Skin of body (tissue), 2 donors: Measurements from ENCODE around the gene PDIA4. TPM values are rescaled to one million over a fixed set of nuclear protein-coding genes. Genes with fewer than 3 reads are reported as not detected.
A peak's percentile ranks its signal among the peaks of the same experiment; 100 is the strongest.
"Not testable (repeated sequence)": the region's sequence is repeated elsewhere in the genome, so short reads cannot be mapped to it uniquely, and the experiment has no call there.

ENCODE experiments used
- DNase-seq: peaks from one replicate; lab custom pipeline; 2025; lab: John Stamatoyannopoulos, UW
- total RNA-seq: library from RNA; depleted of rRNA; stranded (reverse); fragments of >200 nt; gene quantifications from one replicate; pipeline ENCODE4 v1.2.3, GENCODE V29; 2014

The PDIA4 gene
- total RNA-seq, 1 donor from 2014 or later: 72.3 TPM

DNA sequence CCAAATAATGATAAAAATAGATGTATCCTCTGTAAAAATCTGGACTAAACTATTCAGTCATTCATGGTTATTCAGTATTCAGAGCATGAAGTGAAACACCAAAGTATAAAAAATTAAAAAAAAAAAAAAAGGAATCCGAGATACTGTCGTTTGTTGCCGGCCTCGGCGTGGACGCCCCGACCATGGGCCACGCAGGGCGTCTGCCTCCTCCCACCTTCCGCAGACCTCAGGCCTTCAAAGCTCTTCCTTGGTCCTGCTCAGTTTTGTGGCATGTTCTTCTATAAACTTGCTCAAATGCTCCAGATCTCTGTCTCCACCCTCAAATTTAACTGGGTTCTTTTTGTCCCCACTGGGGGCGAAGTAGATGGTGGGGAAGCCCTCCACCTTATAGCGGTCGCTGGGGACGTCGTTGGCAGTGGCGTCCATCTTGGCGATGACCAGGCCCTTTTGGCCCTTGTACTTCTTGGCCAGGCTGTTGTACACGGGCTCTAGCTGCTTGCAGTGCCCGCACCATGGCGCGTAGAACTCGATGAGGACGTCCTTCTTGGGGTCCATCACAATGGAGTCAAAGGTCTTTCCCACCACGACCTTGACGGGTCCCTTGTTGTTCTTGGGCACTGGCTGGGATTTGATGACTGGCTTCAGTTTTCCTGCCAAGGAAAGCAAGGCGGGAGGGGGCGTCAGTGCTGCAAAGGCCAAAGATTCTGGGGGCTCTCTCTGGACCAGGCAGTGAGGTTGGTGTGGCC lies 24.6 kb downstream of the PDIA4 start:
- no peak for DNase-seq

DNA sequence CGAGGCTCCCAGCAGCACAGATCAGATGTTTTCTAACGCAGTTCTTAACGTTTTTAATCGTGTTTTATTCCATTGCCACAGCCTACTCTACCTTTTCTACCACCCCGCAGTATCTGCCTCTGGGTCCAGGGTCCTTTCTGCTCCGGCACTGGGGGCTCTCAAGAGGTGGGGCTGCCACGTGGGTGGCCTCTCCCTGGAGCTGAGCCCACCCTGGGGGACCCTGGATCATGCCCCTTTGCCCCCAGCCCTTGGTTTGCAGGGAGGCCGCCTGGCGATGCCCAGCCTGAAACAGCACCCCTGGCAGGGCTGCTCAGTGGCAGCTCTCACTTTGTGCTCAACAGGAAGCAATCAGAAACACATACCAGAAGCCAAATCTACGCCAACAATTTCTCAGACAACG lies 25.3 kb downstream of the PDIA4 start:
- DNase-seq: no peak

DNA sequence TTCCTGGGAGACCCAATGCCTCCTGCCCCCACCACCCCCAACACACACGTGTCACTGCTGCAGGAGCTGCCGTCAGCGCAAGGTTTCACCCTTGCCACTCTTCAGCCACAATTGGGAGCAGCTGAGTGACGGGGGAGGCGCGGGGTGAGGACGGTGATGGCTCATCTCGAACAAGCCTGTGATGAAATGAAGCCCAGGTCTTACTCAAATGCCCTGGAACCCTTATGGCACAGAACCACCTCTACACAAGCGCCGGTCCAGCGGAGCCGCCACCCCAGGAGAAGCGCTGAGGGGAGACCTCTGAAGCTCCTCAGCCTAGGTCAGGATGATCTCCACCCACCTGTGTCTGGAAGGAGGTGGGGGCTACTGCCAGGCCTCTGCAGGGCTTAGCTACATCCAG lies 25.7 kb downstream of the PDIA4 start:
- DNase-seq: no peak

DNA sequence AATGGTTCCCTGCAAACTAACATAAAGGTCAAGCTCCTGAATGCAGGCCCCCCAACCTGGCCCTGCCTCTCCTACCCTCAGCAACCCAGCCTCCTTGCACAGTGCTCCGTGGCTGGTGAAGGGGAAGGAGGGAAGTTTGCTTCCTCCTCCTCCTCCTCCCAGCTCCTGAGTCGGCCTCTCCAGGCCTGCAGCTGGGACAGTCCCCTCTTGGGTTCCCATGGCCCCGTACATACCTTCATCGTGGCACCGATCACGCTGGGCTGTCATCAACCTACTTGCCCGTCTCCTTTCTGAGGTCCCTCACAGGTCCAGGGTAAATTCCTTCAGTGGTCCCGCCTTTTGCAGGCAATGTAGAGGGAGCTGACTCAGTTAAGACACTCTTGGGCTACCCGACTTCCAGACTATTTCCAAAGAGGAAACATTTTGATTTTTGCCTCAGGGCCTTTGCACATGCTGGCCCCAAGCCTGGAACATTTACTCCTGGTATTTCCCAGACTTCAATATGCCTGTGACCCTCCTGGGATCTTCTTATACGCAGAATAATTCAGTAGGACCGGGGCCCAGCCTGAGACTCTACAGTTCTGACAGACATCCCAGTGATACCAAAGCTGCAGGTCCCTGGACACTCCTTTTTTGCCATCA lies 26.8 kb downstream of the PDIA4 start:
- DNase-seq: no peak

DNA sequence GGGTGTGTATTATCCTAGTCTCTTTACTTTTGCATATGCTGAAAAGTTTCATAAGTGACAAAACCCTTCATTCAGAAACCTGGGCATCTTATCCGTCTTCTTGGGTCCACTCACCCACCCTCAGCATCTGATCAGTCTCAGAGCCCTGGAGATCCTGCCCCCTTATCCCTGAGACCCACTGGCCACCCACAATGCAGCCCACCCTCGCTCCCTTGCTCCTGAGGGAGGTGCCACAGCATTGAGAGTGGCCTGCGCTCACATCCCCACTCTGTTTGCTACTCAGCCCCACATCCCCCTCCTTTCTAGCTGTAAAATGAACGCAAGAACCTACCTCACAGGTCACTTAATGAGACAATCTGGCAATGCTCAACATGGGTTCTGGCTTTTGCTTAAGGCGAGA lies 27.3 kb downstream of the PDIA4 start:
- DNase-seq: no peak

DNA sequence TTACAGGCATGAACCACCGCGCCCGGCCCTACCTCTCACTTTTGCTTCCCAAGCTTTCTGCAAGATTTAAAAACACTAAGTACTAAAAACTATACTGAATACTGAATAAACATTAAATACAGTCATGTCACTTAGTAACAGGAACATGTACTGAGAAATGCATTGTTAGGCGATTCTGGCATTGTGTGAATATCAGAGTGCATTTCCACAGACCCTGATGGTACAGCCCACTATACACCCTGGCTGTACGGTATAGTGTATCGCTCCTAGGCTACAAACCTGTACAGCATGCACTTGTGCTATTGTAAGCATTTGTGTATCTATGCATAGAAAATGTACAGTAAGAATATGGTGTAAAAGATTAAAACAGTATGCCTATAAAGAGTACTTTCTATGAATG lies 29.1 kb downstream of the PDIA4 start:
- no peak for DNase-seq

DNA sequence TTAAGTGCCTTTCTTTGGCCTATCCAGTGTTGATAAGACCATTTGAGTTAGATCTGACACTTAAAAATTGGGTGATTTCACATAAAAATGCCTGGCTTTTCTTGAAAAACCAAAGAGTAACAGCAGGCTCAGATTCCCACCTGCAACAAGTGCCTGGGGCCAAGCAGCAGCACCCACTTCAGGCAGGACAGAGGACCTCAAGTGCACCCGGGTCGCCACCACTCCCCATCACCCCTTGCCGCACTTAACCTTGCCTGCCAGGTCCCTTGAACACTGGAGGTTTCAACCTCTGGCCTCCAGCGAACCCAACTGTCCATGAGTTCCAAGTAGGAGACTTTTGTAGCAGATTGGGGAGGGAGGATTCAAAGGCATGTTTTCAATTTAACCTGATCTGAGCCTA lies 30.8 kb downstream of the PDIA4 start:
- no peak for DNase-seq

DNA sequence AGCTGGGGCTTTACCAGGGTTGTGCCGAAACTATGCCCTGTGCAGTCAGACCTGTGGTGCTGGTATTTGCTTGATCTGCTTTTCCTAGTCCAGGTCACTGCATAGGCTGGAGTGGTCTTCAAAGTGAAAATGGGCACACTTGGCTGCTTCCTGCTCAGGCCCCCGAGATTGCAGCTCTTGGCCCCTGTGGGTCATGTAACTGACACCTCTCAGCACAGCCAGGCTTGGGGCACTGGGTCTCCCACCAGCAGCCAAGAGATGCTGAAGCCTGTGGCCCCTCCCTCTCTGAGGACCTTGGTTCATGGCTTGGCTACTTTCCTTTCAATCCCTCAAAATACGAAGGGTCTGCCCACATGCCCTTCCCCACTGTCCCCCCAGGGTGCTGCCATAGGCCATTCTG lies 33.7 kb downstream of the PDIA4 start:
- DNase-seq: no peak

DNA sequence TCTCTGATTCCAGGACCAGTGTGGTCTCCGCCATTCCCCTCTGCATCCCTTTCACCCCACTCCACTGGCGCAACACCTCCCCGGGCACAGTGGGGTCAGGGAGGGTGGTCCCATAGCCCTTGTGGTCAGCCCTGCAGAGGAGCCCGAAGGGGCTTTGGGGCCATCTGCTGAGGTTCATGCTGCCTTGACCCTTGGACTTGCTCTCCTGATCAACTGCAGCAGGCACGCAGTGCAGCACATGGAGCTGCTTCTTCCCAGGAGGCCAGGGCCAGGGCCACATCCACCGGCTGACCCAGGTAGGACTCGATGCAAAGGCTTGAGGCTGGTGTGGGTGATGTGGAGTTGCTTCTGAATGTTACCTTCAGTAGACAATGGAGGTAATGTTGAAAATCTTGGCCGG lies 35.1 kb downstream of the PDIA4 start:
- DNase-seq: no peak

DNA sequence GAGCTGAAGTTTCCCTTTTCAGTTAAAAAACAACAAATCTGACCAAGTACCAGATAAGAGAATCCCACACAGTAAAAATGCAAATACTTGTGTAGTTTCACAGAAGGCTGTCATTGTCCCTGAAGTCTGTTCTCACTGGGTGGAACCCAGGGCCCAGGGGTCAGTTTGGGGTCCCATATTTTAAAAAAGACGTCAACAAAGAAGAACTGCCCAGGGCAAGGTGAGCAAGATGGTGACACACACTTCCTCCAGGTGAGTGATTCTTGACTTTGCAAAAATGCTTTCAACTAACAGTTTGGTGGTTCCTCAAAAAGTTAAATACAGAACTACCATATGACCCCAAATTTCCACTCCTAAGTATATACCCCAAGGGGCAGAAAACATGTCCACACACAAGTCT lies 36.8 kb downstream of the PDIA4 start:
- DNase-seq: no peak

DNA sequence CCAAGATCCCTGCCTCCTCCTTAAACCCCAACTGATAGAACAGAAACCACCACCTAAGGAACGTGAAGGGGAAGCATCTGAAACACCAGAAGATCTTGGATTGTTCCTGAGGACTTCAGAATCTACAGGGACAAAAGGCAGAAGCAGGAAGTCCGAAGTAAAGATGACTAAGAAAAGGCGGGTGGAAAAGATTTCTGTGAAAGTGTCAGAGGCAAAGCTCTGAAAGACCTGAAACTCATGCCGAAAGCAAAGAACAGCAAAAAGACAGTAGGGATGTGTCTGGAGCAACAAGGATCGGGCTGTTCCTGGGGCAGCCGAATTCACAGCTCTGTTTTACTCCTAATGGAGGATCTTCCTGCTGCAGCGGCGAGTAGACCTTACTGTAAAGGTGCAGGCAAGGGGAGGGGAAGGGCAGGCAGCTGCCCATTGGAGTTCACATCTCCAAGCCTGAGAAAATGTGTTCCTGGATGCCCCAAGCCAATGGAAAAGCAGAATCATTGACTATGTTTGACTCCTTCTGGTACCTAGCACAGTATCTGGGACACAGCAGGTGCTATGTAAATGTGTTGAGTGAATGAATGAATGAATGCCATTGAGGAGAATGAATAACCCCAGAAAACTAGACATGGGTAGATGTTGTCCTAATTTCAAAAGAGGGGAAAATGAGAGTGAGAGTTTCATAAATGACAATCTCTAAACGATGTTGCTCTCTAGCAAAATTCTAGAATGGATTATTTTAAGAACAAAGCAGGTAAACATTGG lies 40.4 kb downstream of the PDIA4 start:
- peak; percentile 52 for DNase-seq

DNA sequence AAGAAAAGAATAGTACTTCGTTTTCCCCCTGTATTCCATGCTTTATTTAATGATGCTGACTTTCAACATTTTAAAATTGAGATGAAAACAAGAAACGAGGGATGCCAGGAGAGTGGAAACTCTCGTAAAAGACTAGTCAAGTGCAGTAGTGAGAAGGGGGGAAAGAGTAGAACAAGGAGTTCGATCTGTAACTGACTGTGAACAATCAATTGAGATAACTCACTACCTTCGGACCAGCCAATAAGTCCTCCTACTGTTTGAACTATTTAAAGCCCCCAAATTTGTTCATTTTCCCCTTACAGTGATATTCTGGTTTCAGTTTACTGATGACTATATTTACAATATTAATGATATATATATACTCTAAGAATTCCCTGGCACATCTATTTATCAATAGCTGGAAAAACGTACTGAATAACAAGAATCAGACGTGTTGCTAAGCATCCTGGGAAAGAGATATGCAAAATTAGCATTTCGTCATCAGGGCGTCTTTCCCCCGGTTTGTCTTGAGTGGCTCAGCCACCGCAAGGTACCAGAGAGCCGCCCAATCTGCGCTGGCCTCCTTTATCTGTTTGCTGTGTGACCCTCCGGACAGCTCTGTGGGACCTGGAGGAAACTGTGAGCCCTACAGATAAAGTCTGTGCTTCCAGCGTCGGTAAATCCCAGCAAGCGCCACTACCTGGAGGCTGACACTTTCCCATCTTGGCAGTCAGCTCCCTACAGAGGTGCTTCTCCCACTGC lies 41.1 kb downstream of the PDIA4 start:
- DNase-seq: peak; percentile 95

DNA sequence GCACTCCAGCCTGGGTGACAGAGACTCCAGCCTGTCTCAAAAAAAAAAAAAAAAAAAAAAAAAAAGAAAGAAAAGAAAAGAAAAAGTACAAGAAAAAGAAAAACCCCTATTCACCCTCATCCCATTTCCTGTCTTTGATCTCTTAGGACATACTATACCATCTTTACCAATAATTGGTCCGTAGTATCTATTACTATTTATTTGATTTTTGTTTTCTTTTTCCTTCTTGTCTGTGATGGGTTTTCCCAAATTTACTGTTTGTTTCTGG lies 41.6 kb downstream of the PDIA4 start:
- DNase-seq: no peak

DNA sequence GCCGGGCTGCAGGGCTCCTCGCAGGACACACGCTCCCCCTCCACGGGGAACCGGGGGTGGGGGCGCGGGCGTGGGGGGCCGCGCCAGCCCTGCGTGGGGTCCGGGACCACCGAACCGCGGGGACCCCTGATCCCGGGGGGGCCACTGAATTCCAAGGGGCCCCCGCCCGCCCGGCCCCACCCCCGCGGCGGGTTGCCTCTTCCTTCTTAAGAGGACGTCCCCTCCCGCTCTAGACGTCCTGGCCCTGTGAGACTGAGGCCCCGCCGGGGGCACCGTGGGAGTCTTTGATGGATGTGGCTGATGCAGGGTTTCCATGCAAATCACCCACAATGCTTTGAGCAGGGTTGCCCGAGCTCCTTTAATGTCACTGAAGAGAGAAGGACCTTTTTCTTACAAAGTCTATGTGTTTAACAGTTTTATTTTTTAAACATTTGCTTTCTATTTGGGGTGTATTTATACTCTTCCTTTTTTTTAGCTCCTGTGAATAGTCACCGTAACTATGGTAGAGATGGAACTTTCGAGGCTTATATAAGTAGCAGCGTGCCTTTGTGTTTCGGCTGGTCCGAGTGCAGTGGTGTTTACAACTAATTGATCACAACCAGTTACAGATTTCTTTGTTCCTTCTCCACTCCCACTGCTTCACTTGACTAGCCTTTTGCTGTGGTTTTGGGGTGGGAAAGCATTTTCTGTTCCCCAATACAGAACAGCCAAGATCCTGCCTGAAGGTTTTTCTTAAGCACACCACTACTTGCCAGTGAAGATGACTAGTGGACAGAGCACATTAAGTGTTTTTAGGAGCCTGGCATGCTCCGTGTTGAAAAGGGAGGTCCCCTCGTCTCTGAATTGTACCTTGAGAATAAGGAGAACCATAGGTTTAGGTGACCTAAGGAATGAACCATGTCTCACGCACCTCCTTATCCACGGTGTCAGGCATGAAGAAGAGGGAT lies 44.8 kb downstream of the PDIA4 start:
- DNase-seq: peak; percentile 80

DNA sequence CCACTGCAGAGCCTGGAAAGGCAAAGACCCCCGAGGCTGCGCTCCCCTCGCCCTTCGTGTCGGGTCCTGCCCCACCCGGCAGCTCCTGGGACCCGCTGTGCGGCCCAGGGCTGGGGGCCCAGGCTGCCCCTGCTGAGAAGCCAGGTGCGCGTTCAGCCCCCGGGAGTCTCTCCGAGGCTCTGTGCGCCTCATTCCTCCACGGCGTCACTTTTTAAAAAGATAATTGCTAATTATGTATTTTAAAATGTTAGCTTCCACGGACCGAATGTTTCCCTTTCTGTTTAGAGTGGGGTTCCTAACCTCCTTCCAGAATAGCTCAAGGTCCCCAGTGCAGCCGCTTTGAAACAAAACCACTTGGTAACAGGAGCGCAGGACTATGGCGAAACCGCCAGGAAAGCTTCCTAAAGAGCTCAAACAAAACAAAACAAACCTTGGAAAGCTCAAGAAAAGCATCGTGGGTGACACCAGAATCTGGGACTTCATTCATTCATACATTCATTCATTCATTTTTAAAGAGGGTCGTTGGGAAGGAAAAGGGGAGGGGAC lies 45.6 kb downstream of the PDIA4 start:
- DNase-seq: peak; percentile 29

DNA sequence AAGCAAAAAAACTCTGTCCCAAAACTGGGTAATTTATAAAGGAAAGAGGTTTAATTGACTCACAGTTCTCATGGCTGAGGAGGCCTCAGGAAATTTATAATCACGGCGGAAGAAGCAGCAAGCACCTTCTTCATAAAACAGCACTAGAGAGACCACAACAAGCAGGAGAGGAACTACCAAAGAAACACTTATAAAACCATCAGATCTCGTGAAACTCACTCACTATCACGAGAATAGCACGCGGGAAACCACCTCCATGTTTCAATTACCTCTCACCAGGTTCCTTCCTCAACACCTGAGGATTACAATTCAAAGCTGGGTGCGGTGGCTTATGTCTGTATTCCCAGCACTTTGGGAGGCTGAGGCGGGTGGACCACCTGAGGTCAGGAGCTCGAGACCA lies 48.5 kb downstream of the PDIA4 start:
- no peak for DNase-seq

DNA sequence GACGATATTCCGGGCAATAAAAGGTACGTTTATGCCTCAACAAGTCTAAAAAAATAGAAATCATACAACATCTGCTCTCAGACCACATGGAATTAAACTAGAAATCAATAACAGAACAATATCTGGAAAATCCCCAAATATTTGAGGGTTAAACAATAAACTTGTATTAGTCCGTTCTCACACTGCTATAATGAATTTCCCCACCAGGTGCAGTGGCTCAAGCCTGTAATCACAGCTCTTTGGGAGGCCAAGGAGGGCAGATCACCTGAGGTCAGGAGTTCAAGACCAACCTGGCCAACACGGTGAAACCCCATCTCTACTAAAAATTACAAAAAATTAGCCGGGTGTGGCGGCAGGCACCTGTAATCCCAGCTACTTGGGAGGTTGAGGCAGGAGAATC lies 49.2 kb downstream of the PDIA4 start:
- DNase-seq: not testable (repeated sequence)

DNA sequence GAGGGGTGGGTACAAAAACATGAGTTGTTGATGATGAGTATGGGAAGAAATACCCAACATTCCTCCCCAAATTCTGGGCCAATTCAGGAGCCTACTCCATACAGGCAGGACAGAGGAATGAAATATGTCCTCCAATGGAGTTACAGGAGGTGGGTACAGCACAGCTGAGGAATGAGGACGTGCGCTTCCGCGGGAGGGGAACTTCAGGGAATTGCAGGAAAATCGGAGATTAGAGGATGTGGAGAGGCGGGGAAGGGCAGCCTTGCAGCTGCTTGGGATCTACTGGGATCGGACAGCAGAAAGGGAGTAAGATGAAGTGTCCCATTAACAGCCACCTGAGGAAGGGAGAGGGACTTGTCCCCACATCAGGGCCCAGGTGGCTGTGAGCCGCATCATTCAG lies 50.2 kb downstream of the PDIA4 start:
- no peak for DNase-seq

DNA sequence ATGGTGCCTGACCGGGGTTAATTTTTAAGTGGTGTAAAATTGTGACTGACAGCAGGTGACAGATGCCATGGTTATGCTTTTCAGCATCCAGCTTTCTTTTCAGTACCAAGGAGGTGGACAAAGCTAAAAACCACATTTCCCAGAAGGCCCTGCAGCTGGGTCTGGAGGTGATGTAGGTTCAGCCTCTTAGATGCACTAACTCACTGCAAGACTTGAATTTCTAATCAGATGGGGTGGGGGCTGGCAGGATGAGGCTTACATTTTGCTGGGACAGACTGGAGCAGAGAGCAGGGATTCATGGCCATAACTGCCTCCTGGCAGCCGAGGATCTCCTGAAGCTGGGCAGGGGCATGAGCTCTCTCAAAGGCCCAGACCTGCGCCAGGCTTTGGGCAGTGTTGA lies 52.4 kb downstream of the PDIA4 start:
- no peak for DNase-seq

DNA sequence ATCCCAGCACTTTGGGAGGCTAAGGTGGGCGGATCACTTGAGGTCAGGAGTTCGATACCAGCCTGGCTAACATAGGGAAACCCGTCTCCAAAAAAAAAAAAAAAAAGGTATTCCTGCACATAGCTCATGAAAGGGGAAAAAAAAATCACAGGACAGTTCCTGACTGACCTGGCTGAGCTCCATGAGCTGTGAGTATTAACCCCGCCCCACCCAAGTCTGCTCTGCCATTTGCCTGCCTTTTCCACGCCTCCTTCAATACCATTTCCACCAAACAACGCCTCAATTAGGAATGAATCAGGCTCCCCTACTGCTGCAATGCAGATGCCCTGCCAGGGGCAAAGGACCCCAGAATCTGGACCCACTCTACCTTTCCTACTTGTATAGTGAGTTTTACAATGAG lies 55.0 kb downstream of the PDIA4 start:
- DNase-seq: no peak

DNA sequence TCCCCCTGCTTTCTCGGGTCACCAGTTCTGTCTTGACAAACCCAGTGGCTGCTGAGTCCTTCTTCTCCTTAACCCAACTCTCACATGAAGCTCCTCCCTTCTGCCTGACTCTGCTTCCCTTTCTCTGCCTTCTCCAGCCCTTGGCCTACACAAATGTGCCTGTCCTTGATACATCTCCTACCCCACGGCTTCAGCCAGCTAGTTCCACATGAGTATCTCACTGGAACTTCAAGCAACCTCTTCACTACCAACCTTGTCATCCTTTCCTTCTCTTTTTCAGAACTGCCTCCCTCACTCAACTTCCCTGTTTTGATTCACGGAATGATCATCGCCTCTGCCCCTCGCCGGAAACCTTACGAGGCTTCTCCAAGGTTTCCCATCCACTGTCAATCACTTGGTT lies 55.9 kb downstream of the PDIA4 start:
- no peak for DNase-seq
